ENCODE results near the gene GRIN3B. TPM values are rescaled to one million over a fixed set of nuclear protein-coding genes. Genes with fewer than 3 reads are reported as not detected.
A peak's percentile ranks its signal among the peaks of the same experiment; 100 is the strongest.

GRIN3B gene
- total and polyA plus RNA-seq, 9 of the 15 experiments (the other 6 are each of a cell fraction or from before 2014, with no cell fraction given) = 0.06 to 0.95 (median 0.19) TPM; not detected in 6

- TF ChIP-seq E2F1 (CRISPR knock-in tag; IDR thresholded peaks at IDR 0.05) = no peak
- no peak for TF ChIP-seq ZHX1 (conservative IDR thresholded peaks at IDR 0.05; ENCODE audit: low read length)
- no peak for TF ChIP-seq ZNF146 (CRISPR knock-in tag; IDR thresholded peaks at IDR 0.05; ENCODE audit: unreplicated experiment)
- TF ChIP-seq SAFB2 (IDR thresholded peaks at IDR 0.05; ENCODE audit: borderline replicate concordance, low read depth, low read length, severe bottlenecking) = no peak
- no peak for TF ChIP-seq NFE2 (IDR thresholded peaks at IDR 0.05; ENCODE audit: low read depth)
- TF ChIP-seq ERF (CRISPR knock-in tag; IDR thresholded peaks at IDR 0.05) = peak; percentile 72; the same call in 1 of the 2 replicates
- TF ChIP-seq NCOA4 (IDR thresholded peaks at IDR 0.05; ENCODE audit: partially characterized antibody) = no peak
- no peak for TF ChIP-seq BMI1 (IDR thresholded peaks at IDR 0.05; ENCODE audit: low read length)
- no peak for TF ChIP-seq ZNF354B (CRISPR knock-in tag; IDR thresholded peaks at IDR 0.05)
- TF ChIP-seq MYNN (IDR thresholded peaks at IDR 0.05) = peak; percentile 71; the same call in 1 of the 2 replicates
- no peak for TF ChIP-seq MYNN (CRISPR knock-in tag; IDR thresholded peaks at IDR 0.05)
- no peak for TF ChIP-seq TAF15 (IDR thresholded peaks at IDR 0.05; ENCODE audit: low read depth, low read length)
- no peak for TF ChIP-seq HNRNPUL1 (IDR thresholded peaks at IDR 0.05; ENCODE audit: low read length)
- TF ChIP-seq ZNF3 (CRISPR knock-in tag; IDR thresholded peaks at IDR 0.05) = no peak
- no peak for TF ChIP-seq EZH2 (IDR thresholded peaks at IDR 0.05; ENCODE audit: borderline replicate concordance, low read depth, low read length)
- peak; percentile 39 for TF ChIP-seq CHD1 (IDR thresholded peaks at IDR 0.05; ENCODE audit: low read length)
- no peak for TF ChIP-seq FOS (IDR thresholded peaks at IDR 0.05; ENCODE audit: extremely low read depth, insufficient read length)
- TF ChIP-seq ZNF655 (CRISPR knock-in tag; IDR thresholded peaks at IDR 0.05) = no peak
- no peak for TF ChIP-seq AFF4 (CRISPR knock-in tag; IDR thresholded peaks at IDR 0.05)
- TF ChIP-seq FOXK1 (CRISPR knock-in tag; IDR thresholded peaks at IDR 0.05; ENCODE audit: borderline replicate concordance) = no peak
Measured at GRCh38 chr19:980133-980998, 19.9 kb upstream of the GRIN3B start (continued).

Data from K562 (cell line).